ENCODE measurements around the gene PUS3. TPM values are rescaled to one million over a fixed set of nuclear protein-coding genes. Genes with fewer than 3 reads are reported as not detected.
A peak's percentile ranks its signal among the peaks of the same experiment; 100 is the strongest.

PUS3 gene, protein sequence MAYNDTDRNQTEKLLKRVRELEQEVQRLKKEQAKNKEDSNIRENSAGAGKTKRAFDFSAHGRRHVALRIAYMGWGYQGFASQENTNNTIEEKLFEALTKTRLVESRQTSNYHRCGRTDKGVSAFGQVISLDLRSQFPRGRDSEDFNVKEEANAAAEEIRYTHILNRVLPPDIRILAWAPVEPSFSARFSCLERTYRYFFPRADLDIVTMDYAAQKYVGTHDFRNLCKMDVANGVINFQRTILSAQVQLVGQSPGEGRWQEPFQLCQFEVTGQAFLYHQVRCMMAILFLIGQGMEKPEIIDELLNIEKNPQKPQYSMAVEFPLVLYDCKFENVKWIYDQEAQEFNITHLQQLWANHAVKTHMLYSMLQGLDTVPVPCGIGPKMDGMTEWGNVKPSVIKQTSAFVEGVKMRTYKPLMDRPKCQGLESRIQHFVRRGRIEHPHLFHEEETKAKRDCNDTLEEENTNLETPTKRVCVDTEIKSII
- total RNA-seq = 7.1 TPM
- long read RNA-seq, partial matches to known transcripts = 2 of 11 reads
- long read RNA-seq, other reads (novel, unspliced or antisense) = 2 of 11 reads

DNA sequence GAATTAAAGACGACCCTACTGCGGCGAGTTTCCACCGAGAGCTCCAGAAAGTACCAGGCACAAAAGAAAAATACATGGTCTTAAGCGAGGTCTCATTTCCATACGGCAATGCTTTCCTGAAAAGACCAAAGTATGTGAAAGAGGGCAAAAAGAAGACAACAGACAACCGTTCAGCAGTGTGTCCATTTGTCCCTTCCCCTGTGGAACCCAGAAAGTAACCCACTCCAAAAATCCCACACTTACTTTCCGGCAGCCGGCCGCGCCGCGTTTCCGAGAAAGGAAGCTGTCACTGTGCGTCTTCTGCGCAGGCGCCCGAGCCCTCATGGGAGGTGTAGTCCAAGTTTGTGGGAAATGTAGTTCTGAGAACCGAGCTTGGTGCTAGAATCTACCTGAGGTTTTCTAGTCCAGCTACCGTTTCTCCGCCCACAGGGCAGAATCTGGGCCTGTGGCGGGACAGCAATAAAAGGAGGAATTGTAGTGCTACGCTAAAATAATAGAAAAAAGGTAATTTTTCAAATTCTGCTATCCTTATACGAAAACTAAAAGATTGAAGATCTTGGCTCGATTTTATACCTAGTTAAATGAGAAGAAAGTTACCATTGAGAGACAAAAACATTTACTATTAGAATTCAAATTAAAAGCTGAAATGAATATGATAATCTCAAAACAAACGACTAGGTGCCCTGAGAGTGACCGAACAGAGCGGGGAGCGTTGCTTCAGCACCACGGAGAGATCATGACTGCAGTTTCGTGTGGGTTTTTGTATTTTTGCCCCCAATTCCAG, at the start of gene PUS3:
Gene PUS3, minus strand, starts transcription at position 280 of the 784 bp plus-strand sequence. CDS start 6,922 bp downstream, outside the sequence.
- intact Hi-C loops (cut with DNase I) = loop anchor here (2.0 kb wide), 1 partner anchor 16 kb away; the partner anchor contains the start of gene HYLS1
- peak; percentile 94 for DNase-seq (ENCODE audit: low spot score)

DNA sequence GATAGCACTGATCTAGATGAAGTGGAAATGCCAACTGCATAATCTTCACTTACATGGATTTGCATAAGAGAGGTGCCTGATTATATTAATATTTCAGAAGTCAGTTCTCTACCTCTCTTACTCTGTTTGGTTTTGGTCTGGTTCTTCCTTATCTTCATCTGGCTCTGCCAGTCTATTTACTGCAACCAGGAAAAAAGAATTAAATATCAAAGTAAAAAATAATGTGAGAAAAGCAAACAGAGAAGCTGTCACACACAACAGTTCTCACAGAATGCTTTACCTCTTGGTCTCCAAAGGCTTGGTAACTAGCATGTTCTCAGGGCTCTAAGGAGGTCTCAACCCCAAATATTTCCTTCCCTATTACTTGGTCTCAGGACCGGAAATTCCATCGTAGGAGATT, 49.6 kb upstream of the PUS3 start:
- DNase-seq (ENCODE audit: low spot score) = no peak
- intact Hi-C loops (cut with DNase I) = no loop called here

DNA sequence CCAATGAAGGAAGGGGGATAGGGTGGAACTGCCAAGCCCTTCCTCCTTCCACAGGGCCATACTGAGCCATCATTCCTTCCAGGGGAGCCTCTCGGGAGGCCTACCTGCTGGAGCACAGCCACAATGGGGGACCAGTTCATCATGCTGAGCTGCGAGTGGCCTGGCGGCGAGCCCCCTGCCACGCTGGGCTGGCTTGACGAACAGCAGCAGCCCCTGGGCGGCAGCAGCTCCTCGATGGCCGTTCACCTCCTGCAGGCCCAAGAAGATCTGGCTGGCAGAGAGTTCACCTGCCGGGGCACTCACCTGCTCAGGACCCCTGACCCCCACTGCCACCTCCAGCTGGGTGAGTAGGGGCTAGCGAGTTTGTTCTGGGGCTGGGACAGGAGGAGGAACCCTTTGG, 48.7 kb upstream of the PUS3 start:
- no peak for DNase-seq (ENCODE audit: low spot score)
- intact Hi-C loops (cut with DNase I) = no loop called here

DNA sequence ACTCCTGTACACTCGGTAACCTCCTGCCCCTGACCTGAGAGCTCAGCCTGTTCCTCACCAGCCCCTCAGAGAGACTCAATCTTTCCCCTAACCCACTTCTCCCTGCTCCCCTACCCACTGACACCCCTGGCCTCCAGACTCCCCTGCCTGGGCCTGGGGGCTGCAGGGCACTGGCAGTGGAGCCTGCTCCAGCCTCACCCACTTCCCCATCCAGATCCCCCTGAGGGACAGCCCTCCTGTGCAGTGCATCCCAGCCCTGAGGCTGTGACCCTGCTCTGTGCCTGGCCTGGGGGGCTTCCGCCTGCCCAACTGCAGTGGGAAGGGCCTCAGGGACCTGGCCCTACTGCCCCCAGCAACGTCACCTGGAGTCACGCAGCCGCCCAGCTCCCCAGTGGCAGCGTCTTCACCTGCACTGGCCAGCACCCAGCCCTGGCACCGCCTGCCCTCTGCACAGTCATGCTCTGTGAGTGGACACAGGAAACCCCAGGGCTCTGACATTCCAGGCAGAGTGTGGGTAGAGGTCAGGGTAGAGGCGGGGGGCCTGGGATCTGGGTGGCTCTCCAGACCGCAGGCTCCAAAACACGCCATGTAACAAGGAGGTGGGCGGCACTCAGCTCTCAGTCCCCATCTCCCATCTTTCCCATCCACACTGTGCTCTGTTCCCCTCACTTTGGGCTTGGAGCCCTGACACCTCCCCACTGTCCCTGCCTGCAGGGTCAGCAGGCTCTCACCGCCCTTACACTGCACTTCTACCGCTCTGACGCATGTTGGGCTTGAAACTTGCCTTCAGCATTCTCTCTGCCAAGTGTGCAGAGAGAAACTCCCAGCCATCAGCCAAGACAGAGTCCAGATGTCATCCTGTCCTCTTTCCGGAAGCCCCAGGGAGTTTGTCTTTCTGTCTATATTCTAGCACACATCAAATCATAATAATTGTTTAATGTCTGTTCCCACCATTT, 48.0 kb upstream of the PUS3 start:
- intact Hi-C loops (cut with DNase I) = no loop called here

DNA sequence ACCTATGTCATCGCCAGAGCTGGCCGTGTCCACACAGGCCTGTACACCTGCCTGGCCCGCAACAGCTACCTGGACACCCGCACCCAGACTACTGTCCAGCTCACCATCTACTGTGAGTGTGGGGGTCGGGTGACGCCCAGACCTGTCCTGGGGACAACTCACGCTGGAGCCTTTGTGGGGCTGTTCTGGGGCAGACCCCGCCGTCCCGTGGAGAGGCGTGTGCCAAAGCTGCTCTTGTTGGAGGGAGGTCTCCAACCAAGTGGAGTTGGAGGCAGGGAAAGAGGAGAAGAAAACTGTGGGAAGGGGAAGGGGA, 47.1 kb upstream of the PUS3 start:
- intact Hi-C loops (cut with DNase I) = no loop called here
- no peak for DNase-seq (ENCODE audit: low spot score)

More for the DNA sequence above, 48.0 kb upstream of the PUS3 start:
- no peak for DNase-seq (ENCODE audit: low spot score)

DNA sequence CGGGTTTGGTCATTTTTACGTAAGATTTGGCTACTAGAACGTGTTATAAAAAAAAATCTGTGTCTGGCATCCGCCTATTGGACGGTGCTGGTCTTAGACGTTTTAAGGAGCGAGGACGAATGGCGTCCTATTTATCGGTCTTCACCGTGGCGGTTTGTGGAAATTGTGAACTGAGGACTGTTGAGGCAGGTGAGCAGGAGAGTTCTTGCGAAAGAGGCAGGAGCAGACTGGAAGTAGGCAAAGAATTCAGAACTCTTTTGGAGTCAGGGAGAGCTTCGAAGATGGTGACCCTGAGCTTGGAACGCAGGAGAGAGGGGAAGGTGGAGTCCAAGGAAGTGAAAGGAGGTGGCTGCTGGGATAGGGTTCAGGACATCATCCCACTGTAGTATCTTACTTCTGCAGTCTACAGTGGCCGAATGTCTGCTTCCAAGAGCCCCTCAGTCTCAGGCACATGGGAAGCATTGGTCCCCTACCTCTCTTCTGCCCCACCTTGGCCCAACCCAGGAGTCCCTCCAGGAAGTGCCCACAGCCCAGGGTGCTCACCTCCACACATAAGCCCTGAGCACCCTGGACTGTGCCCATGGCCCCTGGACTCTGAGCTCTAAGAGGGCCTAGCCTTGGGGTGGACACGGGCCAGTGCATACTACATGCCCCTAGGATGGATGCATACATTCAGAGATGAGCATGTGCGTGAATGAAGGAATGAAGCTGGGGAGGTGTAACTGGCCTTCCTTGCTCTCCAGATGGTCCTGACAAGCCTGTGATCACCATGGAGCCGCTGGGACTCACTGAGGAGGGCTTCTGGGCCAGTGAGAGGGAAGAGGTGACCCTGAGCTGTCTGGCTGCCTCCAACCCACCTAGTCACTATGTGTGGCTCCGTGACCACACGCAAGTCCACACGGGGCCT, 46.5 kb upstream of the PUS3 start:
- DNase-seq (ENCODE audit: low spot score) = no peak
- intact Hi-C loops (cut with DNase I) = no loop called here

DNA sequence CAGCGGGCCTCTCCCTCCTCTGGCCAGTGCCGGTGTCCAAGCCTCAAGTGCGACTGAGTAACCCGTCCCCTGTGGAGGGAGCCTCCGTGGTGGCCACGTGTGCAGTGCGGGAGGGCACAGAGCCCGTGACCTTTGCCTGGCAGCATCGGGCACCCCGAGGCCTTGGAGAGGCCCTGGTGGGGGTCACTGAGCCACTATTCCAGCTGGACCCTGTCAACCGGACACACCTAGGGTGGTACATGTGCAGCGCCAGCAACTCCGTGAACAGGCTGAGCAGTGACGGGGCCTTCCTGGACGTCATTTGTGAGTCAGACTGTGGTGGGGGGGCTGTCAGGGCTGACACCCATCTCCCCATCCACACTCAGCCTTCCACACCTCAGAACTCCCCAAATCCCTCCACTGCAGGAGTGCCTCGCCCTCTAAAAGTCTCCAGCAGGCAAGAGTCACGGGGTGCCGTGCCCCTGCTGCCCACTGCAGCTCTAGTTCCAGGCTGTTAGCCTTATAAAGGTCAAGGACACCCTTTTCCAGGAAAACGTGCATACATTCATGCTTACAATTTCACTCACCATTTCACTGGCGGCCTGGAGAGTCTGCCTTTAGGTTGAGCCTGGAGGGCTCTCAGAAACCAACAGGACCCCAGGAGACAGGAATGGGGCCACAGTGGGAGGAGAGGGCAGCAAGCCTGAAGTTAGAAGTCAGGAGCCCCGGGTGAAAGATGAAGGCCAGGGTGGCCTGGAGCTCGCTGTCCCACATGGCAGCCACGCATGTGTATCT, 45.5 kb upstream of the PUS3 start:
- peak; percentile 62 for DNase-seq (ENCODE audit: low spot score)
- intact Hi-C loops (cut with DNase I) = no loop called here

DNA sequence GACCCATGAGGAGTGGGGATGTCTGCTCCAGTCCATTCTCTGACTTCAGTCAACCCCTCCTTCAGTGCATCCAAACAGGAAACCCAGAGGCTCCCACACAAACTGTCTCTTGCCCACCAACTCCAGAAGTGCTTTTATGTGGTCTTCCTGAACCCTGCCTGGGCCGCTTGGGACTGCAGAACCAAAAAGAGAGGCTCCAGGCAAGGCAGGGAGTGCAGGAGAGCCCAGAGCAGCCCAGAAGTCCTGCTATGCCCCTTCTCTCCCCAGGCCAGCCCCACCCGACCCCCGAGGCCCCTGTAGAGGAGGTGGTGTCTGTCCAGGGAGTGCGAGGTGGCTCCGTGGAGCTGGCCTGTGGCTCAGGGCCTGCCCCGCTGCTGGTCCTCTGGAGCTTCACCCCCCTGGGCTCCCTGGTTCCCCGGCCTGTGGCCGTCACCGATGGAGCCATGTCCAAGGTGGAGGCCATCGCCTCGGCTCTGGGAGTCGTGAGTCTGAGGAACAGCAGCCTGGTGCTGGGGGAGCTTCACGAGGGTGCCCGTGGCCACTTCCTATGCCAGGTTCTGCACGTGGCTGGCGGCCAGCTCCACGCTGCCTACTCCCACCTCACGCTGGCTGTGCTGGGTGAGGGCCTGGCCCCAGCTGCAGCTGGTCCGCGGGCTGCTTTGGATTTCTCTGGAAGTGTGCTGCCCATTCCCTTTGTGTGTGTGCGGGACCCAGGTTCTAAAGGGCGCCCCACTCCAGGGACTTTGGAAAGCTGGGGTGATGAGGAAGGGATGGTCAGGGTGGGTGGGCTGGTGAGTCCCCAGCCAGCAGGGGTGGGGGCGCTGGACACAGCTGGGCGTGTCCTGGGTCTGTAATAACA, 44.6 kb upstream of the PUS3 start:
- DNase-seq (ENCODE audit: low spot score) = peak; percentile 63
- intact Hi-C loops (cut with DNase I) = no loop called here

DNA sequence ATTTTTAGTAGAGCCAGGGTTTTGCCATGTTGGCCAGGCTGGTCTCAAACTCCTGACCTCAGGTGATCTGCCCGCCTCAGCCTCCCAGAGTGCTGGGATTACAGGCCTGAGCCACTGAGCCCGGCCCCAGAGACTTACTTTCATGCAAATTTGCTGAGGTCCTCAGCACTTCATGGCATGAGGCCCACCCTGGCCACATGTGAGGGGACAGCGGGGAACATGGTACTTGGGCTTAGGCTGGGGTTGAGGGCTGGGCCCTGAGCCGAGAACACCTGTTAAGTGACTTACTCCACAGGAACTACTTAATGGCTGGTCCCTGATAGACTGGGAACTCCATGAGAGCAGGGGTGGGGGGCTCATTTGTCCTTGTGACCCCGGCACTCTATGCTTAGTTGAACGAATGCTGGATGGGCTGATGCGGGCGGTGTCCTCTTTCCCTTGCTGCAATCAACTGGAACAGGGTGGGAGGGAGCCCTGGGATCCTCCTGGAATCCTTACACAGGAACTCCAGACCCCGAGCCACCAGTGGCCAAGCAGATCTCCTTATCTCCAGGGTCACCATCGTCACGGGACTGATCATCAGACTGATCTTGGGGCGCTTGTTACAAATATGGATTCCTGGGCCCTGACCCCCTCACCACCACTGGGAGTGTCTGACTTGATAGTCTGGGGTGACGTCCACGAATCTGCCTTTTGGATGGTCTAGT, 43.9 kb upstream of the PUS3 start:
- intact Hi-C loops (cut with DNase I) = no loop called here
- DNase-seq (ENCODE audit: low spot score) = peak; percentile 67

DNA sequence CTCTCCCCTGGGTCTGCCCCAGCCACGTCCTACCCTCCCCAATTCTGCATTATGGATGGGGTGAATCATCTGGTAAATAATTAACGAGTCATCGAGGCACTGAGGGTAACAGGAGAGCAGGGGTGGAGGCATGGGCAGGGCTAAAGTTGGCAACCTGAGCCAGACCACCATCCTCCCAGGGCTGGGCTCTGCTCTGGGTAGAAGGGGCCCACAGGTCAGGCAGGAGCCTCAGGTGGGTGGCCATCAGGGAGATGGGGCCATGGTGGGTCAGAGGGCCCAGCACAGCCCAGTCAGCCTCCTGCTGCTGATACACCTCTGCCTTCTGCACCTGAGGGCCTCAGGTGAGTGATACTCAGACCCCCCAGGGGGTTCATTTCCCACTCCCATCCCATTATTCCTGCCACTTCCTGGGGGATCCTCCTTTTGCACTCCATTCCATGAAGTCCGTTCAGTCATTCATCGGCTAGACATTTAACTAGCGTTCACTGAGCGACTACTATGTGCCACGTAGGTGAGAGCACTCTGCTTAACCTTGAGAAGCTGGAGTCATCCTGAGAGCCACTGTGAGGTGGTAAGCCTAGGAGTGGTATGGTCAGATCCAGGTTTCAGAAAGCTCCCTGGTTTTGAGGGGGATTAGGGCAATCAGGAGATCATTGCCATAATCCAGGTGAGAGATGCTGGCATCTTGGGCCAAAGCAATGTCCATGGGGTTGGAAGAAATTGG, 43.0 kb upstream of the PUS3 start, which contains the start of gene VSIG10L2:
Gene VSIG10L2, plus strand, starts transcription at position 248 of the 724 bp plus-strand sequence. Its CDS starts 12 bp downstream, at position 260.
- no peak for DNase-seq (ENCODE audit: low spot score)
- intact Hi-C loops (cut with DNase I) = no loop called here

DNA sequence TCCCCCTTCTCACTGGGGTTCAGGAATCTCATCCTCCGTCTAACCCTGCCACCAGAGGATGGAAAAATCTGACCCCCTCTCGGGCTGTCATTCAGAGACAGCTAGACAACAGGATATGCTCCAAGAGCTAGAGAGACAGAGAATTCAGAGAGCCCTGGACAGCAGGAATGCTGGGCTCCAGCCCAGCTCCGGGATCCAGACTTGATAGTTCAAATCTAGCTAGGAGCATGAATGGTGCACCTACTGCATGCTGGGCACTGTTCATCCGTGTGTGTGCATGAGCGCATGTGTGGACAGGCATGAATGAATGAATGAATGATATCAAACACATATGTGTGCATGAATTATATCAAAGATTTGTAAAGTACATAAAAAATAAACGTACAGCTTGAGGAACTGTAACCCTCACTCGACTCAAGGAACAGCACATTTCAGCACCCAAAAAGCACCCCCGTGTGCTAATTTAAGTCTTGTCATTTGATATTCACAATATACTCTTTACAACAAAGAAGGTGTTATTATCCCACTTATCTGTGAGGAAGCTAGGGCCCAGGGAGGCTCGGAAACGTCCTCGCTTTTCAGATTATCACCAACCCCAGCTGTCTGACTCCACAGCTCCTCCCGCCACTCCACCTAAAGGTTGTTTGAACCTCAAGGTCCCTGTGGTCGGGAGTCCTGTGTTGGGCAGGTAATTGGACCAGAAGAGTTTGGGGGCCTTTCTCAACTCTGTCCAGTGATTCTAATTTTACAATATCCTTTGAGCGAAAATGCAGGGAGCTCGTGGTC, 42.2 kb upstream of the PUS3 start:
- DNase-seq (ENCODE audit: low spot score) = no peak

DNA sequence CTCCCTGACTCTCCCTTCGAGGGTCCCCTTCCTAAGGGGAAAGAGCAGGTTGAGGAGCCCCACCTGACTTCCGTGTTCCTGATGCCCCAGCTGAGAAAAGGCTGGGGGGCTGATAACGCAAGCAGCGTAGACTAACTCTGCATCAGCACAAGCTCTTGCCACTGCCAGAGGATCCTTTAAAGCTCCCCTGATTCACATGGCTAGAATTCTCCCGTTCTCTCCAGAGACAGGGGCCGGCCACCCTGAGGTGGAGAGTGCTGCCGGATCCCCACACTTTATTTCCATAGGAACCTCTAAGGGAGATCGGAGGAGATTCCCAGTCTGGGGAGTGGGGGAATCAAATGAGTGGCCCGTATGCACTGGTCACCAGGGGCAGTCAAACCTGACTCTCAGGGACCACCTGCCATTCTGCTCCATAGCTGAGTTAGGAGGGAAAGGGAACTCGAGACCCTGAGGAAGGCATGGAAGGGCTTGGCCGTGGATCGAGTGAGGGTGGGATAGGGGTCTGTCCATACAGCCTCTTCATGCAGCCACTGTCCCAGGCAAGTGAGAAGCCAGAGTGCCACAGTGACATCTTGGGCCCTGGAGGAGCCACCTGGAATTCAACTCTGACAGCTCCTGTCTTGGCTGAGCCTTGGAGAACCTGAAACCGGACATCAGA, 41.5 kb upstream of the PUS3 start:
- no peak for DNase-seq (ENCODE audit: low spot score)
- intact Hi-C loops (cut with DNase I) = loop anchor here (5.0 kb wide), 3 partner anchors 118 to 248 kb away; partner anchors contain the start of gene CDON

More for the DNA sequence above, 42.2 kb upstream of the PUS3 start:
- intact Hi-C loops (cut with DNase I) = no loop called here

DNA sequence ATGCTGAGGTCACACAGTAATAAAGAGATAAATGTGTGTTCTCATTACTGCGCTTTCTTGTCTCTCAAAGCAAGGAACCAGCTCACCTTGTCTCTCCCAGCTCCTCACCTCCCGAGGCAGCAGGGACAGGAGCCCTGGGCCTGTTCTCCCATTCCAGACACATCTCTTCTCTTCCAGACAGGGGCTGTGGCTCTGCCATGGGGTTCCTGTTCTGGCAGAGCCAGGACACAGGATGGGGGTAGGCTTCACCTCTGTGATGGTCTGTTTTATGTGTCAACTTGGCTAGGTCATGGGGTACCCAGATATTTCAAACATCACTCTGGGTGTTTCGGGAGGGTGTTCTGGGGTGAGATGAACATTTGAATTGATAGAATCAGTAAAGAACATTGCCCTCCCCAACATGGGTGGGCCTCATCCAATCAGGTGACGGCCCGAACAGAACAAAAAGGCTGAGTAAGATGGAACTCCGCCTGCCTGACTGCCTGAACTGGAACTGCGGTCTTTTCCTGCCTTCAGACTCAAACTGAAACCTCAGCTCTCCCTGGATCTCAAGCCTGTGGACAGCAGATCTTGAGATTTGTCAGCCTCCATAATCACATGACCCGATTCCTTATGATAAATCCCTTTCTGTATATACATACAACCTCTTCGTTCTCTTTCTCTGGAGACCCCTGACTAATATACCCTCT, 40.8 kb upstream of the PUS3 start:
- intact Hi-C loops (cut with DNase I) = loop anchor here (5.0 kb wide), 3 partner anchors 118 to 248 kb away; partner anchors contain the start of gene CDON
- DNase-seq (ENCODE audit: low spot score) = no peak

Data from cardiac septum (tissue), 1 donor.